Measurements from ENCODE around the gene ONECUT2.

DNA sequence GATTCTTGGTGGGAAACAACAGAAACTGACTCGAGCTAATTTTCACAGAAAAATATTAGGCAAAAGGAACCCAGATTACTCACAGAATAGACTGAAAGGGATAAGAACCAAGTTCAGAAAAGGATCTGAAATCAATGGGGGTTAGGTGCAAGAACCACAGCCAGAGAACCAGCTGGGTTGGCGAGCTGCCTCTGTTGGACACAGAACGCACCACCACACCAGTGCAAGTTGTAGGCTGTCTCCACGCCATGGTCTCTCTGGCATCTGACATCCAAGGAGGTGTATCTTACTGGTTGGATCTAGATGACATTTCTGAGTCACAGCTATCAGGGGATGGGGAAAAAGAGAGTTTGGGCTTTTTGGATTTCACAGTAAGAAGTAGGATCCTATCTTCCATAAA, 18.6 kb upstream of the ONECUT2 start:
- TF ChIP-seq, protein P1, sequence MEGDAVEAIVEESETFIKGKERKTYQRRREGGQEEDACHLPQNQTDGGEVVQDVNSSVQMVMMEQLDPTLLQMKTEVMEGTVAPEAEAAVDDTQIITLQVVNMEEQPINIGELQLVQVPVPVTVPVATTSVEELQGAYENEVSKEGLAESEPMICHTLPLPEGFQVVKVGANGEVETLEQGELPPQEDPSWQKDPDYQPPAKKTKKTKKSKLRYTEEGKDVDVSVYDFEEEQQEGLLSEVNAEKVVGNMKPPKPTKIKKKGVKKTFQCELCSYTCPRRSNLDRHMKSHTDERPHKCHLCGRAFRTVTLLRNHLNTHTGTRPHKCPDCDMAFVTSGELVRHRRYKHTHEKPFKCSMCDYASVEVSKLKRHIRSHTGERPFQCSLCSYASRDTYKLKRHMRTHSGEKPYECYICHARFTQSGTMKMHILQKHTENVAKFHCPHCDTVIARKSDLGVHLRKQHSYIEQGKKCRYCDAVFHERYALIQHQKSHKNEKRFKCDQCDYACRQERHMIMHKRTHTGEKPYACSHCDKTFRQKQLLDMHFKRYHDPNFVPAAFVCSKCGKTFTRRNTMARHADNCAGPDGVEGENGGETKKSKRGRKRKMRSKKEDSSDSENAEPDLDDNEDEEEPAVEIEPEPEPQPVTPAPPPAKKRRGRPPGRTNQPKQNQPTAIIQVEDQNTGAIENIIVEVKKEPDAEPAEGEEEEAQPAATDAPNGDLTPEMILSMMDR (IDR thresholded peaks at IDR 0.05): no peak
- TF ChIP-seq POLR2A (IDR thresholded peaks at IDR 0.05): no peak

Measured in esophagus squamous epithelium (tissue), 4 donors.